HG03442 (cell line): ENCODE results near the gene AGL.
A peak's percentile ranks its signal among the peaks of the same experiment; 100 is the strongest.
"Not testable (repeated sequence)": the region's sequence is repeated elsewhere in the genome, so short reads cannot be mapped to it uniquely, and the experiment has no call there.

Experiments
- ATAC-seq: cut with Tn5 transposase; IDR thresholded peaks from one replicate; pipeline ENCODE4 v1.9.1; 2021; ENCODE audit warnings: mild to moderate bottlenecking, moderate library complexity; ENCODE audit not compliant: unreplicated experiment

The AGL gene

DNA sequence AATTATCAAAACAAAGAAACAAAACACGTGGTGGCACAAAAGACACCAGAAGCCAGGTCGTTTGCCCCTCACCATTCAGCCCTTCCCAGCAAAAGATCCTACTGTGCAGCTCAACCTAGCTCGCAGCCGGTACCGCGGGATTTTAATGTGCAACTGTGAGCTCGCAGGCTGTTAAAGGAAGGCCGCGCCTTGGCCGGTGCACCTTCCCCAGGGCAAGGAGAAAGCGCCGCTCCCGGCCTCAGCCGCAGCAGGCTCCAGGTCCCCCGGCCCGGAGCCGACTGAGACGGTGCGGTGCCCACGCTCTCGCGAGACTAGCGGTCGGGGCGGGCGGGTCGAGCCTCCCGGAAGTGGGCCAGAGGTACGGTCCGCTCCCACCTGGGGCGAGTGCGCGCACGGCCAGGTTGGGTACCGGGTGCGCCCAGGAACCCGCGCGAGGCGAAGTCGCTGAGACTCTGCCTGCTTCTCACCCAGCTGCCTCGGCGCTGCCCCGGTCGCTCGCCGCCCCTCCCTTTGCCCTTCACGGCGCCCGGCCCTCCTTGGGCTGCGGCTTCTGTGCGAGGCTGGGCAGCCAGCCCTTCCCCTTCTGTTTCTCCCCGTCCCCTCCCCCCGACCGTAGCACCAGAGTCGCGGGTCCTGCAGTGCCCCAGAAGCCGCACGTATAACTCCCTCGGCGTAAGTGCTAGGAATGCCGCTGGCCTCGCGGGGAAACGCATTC is at the start of gene AGL:
Gene AGL, plus strand, starts transcription at position 618 of the 715 bp plus-strand sequence. CDS start 682 bp downstream, outside the sequence.
- peak; percentile 98 for ATAC-seq

DNA sequence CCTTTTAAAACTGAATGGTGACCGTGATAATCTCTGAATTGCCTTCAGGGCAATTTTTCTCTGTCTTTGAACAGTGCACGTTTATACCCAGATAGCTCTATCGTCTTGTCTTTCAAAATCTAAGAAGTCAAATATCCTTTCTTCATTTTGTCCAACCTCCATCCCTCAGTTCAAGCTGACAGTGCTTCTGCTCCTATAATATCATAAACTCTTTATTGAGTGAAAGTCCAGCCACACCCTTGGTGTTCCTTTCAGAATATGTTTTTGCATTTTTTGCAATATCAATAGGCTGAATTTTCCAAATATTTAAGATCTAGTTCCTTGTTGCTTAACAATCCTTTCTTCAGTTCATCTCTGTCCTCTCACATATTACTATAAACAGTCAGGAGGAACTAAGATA is 48.6 kb upstream of the AGL start:
- no peak for ATAC-seq

DNA sequence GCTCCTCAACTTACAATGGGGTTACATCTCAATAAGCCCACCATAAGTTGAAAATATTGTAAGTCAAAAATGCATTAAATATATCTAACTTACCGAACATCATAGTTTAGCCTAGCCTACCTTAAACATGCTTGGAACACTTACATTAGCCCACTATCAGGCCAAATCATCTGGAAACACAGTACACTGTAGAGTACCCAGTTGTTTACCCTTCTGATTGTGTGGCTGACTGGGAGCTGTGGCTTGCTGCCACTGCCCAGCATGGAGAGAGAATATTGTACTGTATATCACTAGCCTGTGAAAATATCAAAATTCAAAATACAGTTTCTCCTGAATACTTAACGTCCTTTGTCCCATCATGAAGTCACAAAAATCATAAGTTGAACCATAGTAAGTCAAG is 43.3 kb upstream of the AGL start:
- ATAC-seq = no peak

DNA sequence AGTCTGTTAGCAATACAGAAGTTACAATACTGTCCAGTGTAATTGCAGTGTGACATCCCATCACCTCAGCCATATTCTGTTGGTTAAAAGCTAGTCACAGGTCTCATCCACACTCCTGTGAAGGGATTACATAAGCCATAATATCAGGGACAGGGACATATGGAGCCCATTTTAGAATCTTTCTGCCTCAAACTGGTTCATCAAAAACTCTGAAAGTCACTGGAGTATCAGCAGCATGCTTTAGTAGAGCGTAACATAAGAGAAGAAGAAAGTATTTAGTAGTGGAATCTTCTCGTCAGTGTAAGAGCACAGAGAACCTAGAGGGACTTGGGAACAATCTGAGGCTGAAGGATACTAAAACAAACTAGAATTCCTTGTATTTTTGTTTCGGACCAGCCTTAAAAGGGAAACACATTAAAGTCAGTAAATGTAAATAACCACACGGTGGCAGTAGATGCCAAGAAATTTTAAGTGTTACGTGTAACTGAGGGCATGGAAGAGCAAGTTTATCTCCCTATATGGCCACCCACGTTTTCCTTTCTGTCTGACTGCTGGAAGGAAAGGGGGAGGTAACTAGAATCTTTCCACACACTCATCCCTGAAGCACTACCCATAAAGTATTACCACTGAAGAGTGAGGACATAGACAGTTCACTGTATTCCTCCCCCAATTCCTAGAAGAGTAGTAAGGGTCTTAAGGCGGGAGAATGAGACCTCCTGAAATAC is 41.6 kb upstream of the AGL start:
- peak; percentile 94 for ATAC-seq

DNA sequence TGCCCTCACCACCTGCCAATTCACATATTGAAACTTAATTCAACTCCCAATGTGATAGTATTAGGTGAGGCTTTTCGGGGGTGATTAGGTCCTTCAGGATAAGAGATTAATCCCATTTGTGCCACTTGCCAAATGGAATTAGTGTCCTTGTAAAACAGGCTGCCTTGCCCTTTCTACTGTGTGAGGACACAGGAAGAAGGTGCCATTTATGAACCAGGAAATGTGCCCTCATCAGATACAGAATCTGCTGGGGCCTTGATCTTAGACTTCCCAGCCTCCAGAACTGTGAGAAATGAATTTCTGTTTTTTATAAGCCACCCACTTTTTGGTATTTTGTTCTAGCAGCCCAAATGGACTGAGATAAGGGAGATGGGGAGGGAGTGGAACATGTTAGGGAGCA is 39.1 kb upstream of the AGL start:
- ATAC-seq = no peak

DNA sequence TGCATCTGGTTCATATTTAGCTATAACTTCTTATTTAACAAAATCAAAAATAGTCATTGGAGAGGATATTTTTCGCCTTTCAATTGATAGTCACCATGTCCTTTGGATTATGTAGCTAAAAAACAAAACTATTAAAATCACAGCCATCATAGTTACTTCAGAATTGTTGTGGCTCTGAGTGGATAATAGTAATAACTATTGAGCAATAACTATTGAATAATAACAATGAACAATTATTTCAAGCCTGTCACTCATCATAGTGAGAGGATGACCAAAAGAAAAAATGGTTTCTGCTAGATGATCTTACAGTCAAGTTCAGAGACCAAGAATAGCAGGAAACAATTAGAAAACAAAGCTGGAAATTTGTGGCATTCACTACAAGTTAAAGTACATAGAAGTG is 38.4 kb upstream of the AGL start:
- ATAC-seq = no peak

DNA sequence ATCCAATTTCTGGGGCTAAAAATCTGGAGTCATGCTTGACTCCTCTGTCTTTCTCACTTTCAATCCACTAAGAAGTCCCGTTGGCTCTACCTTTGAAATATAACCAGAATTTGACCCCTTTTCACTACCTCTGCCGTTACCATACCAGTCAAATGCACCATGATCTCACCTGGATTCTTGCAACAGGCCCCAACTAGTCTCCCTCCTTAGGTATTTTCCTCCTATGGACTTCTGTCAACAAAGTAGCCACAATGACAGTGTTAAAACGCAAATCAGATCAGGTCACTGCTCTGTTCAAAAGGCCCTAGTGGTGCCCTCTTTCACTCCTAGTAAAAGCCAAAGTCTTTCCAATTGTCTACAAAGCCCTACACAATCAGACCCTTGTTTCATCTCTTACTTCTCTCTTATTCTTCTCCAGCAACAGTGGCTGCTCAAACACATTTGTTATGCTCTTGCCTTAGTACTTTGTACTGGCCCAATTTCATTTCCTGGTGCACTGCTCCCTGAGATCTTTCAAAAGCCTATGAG is 35.7 kb upstream of the AGL start:
- ATAC-seq = no peak

DNA sequence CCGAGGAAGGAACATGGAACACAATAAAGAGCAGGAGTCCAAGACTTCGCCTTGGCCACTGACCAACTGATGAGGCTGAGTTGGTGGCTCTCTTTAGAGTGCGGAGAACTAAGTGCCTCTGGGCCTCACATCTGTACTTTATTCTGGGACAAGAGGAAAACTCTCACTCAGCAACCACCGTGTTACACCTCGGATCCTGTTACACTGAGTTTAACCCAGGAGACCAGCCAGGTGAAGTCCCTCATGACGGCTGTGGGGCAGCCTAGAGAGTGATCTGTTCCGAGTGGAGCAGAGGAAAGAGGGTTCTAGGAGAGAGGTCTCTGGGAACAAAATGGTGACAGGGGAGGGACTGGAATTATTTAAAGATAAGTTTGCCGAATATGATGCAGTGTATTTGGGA is 33.5 kb upstream of the AGL start:
- ATAC-seq = no peak

DNA sequence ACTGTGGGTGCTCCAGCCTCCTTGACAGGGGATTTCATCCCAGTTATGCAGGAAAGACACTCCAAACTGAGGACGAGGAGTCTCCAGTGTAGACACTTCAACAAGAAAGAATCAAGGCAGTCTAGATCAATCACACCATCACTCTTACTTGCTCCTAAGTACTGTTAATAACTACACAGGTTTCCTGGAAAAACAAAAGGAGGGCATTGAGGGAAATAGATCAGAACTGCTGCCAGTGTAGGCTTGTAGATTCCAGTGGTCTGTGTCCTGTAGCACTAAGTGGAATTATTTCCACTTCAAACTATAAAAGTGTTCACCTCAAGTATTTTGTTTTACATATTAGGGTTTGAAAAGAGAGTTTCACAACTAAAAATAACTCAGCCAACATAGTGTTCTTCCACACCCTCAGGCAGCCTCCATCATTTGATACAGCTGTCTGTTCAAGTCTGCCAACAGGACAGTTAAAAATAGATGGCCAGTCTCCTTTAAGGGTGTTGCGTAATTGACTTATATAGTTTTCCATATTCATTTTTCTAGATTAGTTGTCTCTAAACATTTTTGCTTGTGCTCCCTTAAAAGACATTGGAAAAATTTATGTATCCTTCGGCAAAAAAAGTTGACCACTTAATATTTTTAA is 32.0 kb upstream of the AGL start:
- no peak for ATAC-seq

DNA sequence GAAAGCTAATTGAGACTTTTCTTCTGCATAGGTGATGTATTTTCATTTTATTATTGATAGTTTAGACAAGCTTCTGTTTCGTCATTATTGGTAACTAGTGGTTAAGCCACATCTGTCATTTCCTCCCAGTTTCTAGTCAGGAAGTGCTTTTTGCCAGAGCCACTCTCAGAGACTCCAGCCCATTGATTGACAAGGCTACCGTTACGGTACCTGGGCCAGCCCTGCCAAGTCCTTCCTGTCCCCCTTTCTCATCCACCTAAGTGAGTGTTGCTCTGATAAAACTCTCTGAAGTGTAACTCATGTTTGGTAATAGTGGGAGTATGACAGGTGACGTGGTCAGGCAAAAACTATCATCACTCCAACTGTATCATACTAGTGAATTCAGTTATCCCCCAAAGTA is 29.6 kb upstream of the AGL start:
- peak; percentile 92 for ATAC-seq

DNA sequence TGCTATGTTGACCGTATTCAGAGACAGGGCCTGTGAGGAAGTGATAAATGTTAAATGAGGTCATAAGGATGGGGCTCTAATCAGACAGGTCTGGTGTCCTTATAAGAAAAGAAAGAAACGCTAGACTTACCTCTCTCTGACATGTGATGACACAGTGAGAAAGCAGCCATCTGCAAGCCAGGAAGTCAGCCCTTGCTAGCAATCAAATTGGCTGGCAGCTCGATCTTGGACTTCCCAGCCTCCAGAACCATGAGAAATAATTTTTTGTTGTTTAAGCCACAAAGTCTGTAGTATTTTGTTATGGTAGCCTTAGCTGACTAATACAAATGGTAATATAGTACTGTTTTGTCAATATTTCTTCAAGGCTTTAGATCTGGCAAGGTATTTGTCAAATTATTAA is 25.1 kb upstream of the AGL start:
- ATAC-seq = no peak

DNA sequence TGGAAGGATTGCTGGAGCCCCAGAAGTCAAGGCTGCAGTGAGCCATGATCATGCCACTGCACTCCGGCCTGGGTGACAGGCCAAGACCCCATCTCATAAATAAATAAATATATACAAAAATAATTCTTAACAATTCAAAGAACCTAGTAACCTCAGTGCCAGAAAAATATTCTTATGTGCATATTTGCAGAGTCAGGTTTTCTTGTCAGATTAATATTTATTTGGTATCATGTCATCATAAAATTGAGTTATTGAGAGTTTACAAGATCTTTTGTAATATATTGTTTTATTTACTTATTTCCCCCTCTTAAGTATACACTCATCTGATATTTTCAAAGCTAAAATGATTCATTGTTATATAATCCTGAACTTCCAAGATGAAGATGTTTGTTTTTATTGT is 24.5 kb upstream of the AGL start:
- no peak for ATAC-seq

DNA sequence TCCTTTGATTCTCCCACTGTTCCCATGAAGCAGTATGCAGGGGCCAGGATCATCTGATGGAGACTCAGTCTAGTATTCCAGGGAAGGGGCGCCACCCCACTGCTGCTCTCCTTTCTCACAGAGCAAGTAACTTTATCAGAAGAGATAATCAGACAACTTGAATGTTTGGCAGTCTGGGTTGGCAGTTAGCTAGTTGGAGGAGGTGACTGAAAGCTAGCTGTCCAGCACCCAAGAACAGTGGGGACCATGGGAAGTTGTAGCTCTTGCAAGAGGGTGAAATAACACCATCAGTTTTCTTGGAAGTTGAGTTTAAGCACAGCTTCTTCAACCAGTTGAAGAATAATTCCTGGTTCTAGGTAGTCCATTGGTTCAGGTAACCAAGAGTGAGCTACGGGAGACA is 22.2 kb upstream of the AGL start:
- no peak for ATAC-seq

DNA sequence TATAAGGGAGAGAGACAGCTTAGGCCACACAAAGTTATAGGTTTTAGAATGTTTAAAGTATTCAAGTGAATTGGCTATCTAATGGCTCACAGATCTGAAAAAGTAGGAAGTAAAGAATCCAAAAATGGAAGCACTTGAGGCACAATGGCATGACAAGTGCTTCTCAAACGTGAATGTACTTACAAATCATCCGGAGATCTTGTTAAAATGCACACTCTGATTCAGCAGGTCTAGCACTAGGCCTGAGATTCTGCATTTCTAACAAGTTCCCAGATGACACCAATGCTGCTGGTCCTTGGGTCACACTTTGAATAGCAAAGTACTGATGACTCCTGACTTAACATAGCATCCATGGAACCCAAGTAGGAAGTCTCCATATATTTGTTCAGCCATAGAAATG is 20.9 kb upstream of the AGL start:
- no peak for ATAC-seq

DNA sequence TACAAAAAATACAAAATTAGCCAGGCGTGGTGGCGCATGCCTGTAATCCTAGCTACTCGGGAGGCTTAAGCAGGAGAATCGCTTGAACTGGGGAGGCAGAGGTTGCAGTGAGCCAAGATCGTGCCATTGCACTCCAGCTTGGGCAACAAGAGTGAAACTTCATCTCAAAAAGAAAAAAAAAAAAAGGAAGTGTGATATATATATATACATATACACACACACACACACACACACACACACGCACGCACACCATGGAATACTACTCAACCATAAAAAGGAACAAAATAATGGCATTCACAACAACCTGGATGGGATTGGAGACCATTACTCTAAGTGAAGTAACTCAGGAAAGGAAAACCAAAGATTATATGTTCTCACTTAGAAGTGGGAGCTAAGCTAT is 16.2 kb upstream of the AGL start:
- ATAC-seq = not testable (repeated sequence)

DNA sequence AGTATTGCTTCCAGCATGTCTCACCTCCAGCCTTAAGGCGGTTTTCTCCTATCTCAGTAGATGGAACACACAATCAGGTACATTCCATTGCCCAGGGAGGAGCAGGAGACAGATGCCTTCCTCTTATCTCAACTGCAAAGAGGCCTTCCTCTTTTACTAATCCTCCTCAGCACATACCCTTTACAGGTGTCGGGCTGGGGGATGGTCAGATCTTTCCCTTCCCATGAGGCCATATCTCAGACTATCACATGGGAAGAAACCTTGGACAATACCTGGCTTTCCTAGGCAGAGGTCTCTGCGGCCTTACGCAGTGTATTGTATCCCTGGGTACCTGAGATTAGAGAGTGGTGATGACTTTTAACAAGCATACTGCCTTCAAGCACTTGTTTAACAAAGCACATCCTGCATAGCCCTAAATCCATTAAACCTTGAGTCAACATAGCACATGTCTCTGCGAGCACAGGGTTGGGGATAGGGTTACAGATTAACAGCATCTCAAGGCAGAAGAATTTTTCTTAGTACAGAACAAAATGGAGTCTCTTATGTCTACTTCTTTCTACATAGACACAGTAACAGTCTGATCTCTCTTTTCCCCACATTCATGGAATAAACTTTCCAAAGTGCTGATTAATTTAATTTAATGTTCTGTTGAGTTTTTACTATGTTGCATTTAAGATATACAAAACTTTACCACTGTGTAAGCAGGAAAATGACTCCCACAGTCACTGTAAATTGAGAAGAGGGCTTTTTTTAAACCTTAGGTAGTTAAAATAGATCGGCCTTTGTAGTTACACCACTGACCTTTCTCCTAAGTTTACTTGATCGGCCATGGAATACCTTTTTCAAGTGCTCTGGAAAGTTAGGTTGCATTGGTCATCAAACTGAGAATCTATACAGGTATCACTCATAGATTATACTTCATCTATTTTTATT is 13.7 kb upstream of the AGL start:
- not testable (repeated sequence) for ATAC-seq

DNA sequence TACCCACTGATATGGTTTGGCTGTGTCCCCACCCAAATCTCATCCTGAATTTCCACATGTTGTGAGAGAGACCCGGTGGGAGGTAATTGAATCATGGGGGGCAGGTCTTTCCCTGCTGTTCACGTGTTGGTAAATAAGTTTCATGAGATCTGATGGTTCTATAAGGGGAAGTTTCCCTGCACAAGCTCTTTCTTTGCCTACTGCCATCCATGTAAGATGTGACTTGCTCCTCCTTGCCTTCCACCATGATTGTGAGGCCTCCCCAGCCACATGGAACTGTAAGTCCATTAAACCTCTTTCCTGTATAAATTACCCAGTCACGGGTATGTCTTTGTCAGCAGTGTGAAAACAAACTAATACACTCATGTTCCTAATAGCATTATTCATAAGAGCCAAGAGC is 9.8 kb upstream of the AGL start:
- ATAC-seq = not testable (repeated sequence)

DNA sequence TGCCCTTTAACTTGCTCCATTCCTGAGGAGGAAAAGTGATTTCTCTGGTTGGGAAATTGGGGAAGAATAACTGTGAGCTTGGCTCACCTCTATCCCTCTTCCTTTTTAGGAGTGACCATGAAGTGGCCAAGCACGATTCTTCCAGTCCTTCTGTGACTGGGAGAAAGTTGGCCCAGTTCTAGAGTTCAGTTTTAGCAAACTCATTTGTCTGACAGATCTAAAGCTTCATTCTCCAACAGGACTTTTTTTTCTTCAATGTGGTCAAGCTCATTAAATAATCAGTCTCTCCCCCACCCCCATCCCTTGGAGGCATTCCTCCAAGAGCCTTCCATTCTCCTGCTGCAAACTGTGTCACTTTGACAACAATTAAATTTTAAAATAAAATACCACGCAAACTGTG is 6.4 kb upstream of the AGL start:
- no peak for ATAC-seq

DNA sequence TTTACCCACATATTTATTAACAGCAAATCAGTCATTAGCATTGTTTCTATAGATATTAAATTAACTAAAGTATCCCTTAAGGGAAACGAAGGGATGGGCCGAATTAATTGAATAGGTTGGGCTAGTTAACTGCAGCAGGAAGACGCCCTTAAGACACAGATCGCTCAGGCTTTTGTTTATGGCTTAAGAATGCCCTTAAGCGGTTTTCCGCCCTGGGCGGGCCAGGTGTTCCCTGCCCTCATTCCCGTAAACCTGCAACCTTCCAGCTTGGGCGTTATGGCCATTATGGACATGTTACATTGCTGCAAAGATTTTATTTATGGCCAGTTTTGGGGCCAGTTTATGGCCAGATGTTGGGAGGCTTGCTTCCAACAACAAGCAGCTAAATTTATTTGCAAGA is 5.0 kb upstream of the AGL start:
- ATAC-seq = not testable (repeated sequence)

DNA sequence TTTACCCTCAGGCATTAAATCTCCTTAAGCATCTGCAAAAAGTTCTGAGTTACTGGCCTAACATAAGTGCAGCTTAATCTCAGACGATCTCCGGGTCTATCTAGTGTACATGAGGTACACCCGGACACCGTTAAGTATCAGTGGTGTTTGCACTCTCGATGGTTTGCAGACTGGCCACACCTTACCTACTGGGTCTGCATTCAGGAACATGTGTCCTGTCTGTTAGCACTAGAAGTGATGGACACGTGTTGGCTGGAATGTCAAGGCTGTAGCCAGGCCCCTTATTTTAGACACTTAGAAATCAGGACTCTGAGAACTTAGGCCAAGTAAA is 783 bp upstream of the AGL start:
- ATAC-seq = peak; percentile 2
